GM18861 (cell line): ENCODE measurements around the gene SUN3.
"Not testable (repeated sequence)": the region's sequence is repeated elsewhere in the genome, so short reads cannot be mapped to it uniquely, and the experiment has no call there.

Source experiments
- ATAC-seq: cut with Tn5 transposase; IDR thresholded peaks from one replicate; pipeline ENCODE4 v1.9.1; 2021; ENCODE audit not compliant: unreplicated experiment

SUN3 gene

DNA sequence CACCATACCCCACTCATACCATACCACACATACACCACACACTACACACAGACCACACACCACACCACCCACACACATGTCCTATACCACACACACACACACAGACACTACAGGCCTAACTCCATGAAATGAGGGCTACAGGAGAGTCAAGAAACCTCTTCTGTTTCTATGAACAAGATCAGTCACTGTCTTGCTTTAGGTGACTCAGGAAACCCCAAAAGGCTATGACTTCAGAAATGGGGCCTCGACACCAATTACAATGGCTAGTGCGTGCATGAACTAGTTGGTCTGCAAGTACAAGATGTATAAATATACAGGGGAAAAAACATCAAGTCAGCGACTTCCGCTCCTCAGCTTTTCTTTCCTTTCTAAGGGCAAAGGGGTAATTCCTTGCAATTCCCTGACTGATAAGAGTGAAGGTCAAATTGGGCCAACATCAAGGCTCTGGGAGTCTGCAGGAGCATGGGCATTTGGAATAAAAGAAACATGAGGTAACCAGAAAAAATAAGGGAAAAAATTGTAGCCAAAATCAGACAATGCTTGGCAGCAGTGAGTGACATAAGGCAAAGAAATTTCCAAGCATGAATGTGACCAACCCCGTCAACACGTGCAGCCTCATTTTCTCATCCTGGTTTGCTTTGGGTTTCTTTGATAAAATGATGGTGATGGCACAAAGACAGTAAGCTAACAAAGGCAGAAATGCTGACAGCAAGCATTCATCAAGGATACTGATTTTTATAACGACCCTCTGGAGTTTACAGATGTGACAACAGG lies 82.1 kb downstream of the SUN3 start:
- no peak for ATAC-seq

DNA sequence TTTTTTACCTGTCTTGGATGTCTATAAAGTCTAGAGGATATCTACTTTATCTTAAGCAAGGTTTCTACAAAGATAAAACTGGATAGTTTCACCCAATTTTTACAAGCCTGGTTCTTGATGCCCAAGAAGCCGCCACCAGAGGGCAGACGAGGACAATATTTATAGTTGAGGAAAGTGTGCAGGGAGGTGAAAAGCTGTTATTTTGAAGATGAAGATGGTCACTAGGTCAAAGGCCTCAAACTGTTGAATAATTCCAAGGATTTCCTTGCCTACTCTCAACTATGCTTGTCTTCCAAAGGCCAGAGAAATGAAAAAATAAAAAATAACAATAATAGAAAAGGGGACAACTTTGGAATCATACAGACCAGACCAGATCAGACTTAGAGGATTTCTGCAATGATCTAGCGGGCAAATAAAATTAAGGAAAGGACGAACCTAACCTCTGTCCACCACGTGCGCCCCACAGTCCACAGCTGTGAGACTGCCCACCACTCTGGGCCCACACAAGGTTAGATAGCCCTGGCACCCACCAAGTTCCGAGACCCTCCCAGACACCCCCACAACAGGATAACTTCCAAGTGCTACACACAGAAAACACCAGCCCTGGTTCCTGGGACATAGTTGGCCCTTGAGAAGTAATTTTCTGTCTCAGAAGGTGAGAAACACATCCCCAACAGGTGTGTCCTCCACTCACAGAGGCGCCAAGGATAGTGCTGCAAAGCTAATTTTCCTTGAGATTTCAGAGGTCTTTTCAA lies 83.5 kb downstream of the SUN3 start:
- ATAC-seq, result no peak

DNA sequence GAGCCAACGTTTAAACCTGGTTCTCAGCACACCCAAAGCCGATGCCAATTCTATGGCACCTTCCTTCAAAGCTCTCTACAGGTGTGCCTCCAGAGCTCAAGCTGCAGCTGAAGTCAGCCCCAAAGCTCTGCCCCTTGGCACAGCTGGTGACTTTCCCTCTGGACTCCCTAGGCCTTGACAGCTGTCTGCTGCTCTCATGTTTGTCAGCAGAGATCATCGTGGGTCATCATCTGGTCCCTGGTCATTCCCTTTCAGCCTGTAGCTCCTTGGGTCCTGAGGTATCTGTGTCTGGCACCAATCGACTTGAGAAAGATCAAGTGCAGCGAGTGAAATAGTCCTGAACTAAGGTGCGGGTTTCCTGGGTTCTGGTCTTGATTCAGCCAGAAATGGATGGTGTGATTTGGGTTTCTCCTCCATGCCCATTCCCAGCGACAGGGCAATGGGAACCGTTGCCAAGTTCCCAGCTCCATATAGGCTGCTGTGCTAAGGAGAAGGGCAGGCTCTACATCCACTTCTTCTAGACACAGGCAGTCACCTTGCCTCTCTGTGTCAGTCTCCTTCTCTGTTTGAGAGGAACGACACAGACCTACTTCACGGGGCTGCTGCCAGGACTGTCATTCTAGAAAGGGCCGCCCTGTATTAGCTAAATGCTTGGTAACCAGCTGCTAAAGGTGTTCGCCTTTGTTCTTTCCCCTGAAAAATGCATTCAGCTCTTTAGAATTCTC lies 84.2 kb downstream of the SUN3 start:
- ATAC-seq, result no peak

DNA sequence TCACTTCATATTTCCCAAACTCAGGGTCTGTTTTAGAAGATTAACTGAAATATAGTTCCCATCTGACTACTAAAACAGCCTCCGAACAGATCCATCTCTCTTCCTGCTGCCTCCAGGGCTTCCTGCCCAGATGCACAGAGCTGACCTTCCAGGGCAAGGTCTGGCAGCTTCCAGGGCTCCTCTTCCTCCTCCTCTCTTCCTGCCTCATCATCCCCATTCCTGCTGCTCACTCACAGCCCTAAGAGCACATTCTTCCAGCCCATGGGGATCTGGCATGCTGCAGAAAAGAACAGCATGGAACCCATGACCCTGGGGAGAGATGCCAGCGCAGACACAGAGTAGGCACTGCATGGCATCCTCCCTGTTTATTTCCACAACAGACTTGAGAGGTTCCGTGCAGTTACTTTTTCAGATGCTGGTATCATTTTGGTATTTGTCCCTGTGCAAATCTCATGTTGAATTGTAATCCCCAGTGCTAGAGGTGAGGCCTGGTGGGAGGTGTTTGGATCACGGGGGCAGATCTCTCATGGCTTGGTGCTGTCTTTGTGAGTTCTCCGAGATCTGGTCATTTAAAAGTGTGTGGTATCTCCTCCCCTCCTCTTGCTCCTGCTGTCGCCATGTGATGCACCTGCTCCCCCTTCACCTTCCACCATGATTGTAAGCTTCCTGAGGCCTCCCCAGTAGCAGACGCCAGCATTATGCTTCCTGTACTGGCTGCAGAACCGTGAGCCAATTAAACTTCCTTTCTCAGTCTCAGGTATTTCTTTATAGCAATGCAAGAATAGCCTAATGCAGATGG lies 85.0 kb downstream of the SUN3 start:
- ATAC-seq, result no peak

DNA sequence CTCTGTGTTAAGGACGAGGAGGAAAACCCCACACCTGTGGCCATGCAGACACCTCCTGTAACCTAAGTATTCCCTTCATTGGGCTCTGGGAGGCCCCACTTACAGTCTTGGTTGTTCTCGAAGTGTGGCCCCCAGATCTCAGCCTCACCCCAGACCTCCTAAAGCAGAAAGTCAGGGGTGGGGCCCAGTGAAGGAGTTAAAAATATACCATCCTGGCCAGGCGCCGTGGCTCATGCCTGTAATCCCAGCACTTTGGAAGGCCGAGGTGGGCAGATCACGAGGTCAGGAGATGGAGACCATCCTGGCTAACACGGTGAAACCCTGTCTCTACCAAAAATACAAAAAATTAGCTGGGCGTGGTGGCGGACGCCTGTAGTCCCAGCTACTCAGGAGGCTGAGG lies 86.3 kb downstream of the SUN3 start:
- ATAC-seq, result not testable (repeated sequence)

DNA sequence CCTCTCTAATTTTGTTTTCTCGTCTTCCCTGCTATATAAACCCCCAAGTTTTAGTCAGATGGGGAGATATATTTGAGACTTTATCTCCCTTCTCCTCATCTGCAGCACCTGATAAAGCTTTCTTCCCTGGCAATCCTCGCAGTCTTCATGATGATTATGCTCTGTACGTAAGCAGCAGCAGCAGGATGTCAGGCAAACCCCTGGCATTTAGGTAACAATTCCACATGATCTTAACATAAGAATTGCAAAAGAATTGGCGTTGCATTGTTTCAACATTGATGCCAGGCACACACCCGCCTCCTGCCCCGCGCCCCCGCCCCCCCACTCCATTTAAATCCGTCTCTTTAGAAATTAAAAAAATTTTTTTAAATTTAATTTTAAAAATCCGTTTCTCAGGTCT lies 86.8 kb downstream of the SUN3 start:
- no peak for ATAC-seq

DNA sequence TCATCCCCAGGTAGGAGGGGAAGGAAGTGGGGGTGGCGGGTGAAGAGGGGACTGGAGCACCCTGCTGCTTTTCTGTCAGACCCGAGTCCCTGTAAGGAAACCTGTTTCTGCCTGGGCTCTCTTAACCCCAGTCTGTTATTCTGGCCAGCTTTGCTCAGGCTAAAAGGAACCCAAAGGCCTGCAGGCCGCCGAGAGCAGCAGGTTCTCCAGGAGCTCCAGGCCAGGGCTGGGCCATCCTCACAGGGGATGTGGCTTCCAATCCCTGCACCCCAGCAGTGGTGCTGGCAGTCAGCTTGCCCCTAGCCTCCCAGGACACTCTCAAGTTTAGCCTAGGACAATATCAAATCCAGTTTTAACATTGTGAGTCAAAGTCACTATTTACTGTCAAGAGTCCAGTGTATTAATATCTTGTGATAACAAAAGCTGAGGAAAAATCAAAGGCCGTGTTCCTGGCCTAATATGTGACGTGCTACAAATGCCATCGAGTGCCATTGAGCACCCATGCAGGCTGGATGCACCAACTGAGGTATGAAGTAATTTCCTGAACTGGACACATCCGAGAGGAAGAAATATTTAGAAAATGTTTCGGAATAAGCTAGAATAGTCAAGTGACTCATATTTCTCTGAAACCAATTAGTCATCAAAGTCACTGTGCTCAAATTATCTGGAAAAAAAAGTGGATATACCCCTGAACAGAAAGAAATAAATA lies 87.6 kb downstream of the SUN3 start:
- no peak for ATAC-seq

DNA sequence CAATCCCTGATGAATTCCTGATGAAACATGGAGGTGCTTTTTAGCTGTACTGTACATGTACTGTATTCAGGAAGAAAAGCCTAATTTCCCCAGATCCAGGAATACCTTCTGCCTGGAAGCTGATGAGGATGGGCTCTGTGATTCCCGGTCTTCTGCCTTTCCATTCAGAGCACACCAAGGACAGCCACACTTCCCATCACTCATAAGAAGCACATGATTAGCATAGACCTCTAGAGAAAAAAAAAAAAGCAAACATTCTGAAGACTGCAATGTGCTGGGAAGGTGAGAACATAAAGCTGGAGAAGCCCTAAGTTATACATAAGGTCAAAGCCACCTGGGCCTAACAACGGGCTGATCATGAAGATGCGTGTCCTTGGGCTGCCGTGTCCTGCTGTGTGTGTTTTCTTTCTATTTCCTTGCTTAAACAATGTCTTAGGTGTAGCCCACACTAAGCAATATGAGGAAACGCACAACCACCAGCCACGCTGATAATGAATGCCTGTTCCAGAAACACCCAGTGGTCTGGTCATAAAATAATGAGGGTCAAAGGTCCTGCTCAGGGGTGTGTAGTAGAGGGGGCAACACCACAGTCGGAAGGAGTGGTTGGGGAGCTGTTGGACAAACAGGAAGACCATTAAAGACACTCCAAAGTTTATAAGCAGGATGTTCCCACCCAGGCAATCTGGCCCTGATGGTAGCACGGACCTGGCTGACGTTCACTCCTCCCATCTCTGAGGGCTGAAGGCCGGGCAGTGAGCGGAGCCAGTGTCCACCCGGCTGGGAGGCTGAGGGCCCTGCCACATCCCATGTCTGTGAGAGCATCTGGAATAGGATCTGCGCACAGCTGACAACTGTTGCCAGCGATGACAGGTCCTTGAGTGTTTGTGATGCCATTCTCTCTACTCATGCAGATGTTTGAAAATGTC lies 88.6 kb downstream of the SUN3 start:
- no peak for ATAC-seq

DNA sequence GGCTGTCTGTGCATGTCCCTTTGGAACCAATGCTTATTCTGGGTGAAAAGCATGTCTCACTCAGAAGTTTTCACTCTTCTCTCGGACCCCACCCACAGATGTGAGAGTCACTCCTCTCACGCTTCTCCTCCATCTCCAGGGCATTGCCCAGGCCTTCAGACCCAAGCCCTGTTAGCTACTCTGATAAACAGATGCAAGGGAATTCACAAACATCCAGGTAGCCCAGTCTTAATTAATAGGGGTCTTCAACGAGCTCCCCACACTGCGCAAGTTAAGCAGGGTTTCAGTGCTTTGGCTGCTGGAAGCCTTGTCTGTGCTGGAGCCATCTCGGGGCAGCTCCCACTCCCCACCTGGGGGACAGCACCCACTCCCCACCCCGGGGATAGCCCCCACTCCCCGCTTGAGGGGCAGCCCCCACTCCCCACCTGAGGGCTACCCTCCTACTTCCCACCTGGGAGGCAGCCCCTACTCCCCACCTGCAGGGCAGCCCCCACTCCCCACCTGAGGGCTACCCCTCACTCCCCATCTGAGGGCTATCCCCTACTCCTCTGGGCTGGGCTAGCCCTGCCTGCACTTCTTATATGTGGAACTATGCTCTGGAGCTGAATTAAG lies 89.4 kb downstream of the SUN3 start:
- ATAC-seq, result no peak

DNA sequence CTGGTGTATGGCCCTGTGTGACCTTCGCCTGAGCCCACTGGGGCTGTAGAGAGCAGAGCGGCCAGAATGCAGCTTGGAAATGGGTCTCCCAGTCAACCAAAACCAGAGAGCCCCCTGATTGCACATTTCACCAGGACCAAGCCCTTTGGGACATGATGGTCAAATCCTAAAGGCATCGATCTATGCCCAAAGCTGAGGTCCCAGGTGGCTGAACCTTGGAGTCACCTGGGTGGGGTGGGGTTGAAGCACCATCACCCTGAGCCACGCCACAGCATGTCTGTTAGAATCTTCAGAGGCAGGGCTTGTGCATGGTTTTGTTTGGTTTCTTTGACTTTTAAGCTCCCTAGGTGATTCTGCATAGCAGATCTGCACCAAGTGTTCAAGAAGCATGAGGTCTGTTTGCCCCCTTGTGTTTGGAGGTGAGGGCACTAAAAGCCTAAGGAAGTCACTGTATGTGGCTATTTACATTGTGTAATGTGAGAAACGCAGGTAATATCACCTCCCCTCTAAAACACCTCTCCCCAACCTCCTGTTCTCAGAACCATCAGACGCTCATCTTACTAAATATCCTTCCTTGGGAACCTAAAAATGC lies 90.2 kb downstream of the SUN3 start:
- no peak for ATAC-seq

DNA sequence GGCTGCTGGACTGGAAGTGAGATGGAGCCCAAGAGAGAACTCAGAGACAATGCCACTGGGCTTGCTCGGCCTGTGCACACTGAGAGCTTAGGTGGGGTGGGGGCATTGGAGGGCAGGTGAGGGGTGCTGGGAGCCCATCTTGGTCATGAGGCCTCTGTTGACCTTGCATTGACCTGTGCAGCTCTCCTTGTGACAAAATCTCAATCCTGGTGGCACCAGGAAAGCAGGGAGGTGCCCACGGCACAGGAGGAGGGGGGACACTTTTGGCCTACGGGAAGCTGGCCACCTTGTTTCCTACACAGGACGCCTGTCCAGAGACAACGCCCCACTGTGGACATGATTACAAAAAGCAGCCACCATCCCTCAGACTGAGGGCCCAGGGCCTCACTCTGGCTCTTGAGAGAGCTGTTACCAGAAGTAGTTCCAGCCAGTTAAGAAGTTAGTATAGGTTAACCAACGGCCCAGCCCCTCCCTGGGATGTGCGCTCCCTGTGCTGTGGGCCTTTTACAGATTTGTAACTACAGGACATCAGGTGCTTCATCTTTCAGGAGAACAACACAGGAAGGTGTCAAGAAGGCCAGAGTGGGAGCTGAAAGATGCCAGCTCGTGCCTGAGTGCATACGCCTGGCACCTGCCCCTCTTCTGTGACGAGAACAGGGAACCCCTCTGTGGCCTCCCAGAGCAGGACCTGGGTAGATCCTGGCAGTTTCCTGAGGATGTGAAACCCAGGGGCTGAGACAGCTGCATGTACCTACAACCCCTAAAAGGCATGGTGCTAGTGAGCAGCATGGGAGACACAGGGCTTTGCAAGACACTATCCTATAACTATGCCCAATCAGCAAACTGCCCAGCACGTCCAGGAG lies 91.0 kb downstream of the SUN3 start:
- peak; percentile 59 for ATAC-seq
